IMR-90 (cell line): ENCODE data around the gene ADAMTSL2. TPM values are rescaled to one million over a fixed set of nuclear protein-coding genes. Genes with fewer than 3 reads are reported as not detected.

Experiments used
- ATAC-seq: fragments of 200-7000 bp; cut with Tn5 transposase; 2 replicates; pipeline ENCODE4 v1.9.1; 2020; ENCODE audit warnings: low read depth, mild to moderate bottlenecking, moderate library complexity
- BruUV-seq: library from RNA; stranded (reverse); fragments of 400-500 nt; replicated peaks from 2 replicates; lab custom pipeline; 2021; lab: Mats Ljungman, UMichigan
- CTCF ChIA-PET: fragments of 300-600 bp; formaldehyde crosslinking; extraction: SDS; loops from one replicate; lab custom pipeline; 2021; ENCODE audit warnings: antibody characterized with exemption; lab: Yijun Ruan, JAX
- POLR2A ChIA-PET: fragments of 300-600 bp; sonication (Branson Sonifier 250); formaldehyde crosslinking; loops from one replicate; lab custom pipeline; 2022; ENCODE audit warnings: antibody characterized with exemption; ENCODE audit not compliant: unreplicated experiment; lab: Charles Lee
- DNase-seq: peaks from one replicate; pipeline ENCODE4 v3.0.0; 2013
- H2AFZ ChIP-seq: replicated peaks from 2 replicates; pipeline ENCODE3; 2013; ENCODE audit warnings: low read length, mild to moderate bottlenecking; ENCODE audit not compliant: poor library complexity
- H2AK5ac ChIP-seq: 2 replicates; pipeline ENCODE4 v1.6.1; 2013; ENCODE audit warnings: low read depth, low read length, inconsistent platforms
- H2AK9ac ChIP-seq: replicated peaks from 2 replicates; pipeline ENCODE3; 2013; ENCODE audit warnings: mild to moderate bottlenecking, low read depth, low read length, moderate library complexity; ENCODE audit not compliant: poor library complexity
- H2BK120ac ChIP-seq: 2 replicates; pipeline ENCODE4 v1.6.1; 2013; ENCODE audit warnings: low read depth, low read length, inconsistent platforms
- H2BK15ac ChIP-seq: 3 replicates; pipeline ENCODE4 v1.6.1; 2013; ENCODE audit warnings: low read depth, low read length, inconsistent platforms
- H2BK20ac ChIP-seq: 2 replicates; pipeline ENCODE4 v1.6.1; 2013; ENCODE audit warnings: low read depth, mild to moderate bottlenecking, inconsistent platforms, low read length, moderate library complexity
- H2BK5ac ChIP-seq: 2 replicates; pipeline ENCODE4 v1.6.1; 2013; ENCODE audit warnings: mild to moderate bottlenecking, low read depth, low read length, inconsistent platforms; ENCODE audit not compliant: poor library complexity, severe bottlenecking
- H3K14ac ChIP-seq: replicated peaks from 2 replicates; pipeline ENCODE4 v1.6.1; 2013; ENCODE audit warnings: low read depth, low read length, inconsistent platforms
- H3K18ac ChIP-seq: 2 replicates; pipeline ENCODE4 v1.6.1; 2013; ENCODE audit warnings: low read depth, low read length, control low read depth
- H3K23ac ChIP-seq: 2 replicates; pipeline ENCODE4 v1.6.1; 2013; ENCODE audit warnings: low read depth, low read length, inconsistent platforms
- H3K27ac ChIP-seq: 2 replicates; pipeline ENCODE4 v1.5.1; 2013; ENCODE audit warnings: mild to moderate bottlenecking, control low read depth, low read length; ENCODE audit not compliant: insufficient read depth
- H3K27me3 ChIP-seq: 2 replicates; pipeline ENCODE4 v1.6.1; 2013; ENCODE audit warnings: low read length; ENCODE audit not compliant: control insufficient read depth, insufficient read depth
- H3K36me3 ChIP-seq: 2 replicates; pipeline ENCODE4 v1.6.1; 2013; ENCODE audit warnings: low read length, mixed read lengths; ENCODE audit not compliant: control insufficient read depth, insufficient read depth
- H3K4ac ChIP-seq: 2 replicates; pipeline ENCODE4 v1.6.1; 2013; ENCODE audit warnings: low read depth, low read length, inconsistent platforms
- H3K4me1 ChIP-seq: 2 replicates; pipeline ENCODE4 v1.6.1; 2013; ENCODE audit warnings: low read length, mixed read lengths; ENCODE audit not compliant: control insufficient read depth, insufficient read depth
- H3K4me2 ChIP-seq: 2 replicates; pipeline ENCODE4 v1.6.1; 2013; ENCODE audit warnings: low read depth, mild to moderate bottlenecking, control low read depth, low read length, moderate library complexity
- H3K4me3 ChIP-seq: 2 replicates; pipeline ENCODE4 v1.5.1; 2013; ENCODE audit warnings: low read depth, mild to moderate bottlenecking, control low read depth, low read length, moderate library complexity; ENCODE audit not compliant: insufficient read depth
- H3K56ac ChIP-seq: 2 replicates; pipeline ENCODE4 v1.6.1; 2013; ENCODE audit warnings: low read length, inconsistent platforms; ENCODE audit not compliant: insufficient read depth; ENCODE audit errors: extremely low read depth
- H3K79me1 ChIP-seq, 2 experiments: 2 replicates each; pipeline ENCODE4 v1.6.1; 2013; ENCODE audit warnings: low read length in 2 of 2, inconsistent platforms in 1 of 2, low read depth in 1 of 2
- H3K9ac ChIP-seq: 2 replicates; pipeline ENCODE4 v1.6.1; 2013; ENCODE audit warnings: low read depth, low read length, control low read depth
- H3K9me1 ChIP-seq: 2 replicates; pipeline ENCODE4 v1.6.1; 2013; ENCODE audit warnings: low read length, inconsistent platforms; ENCODE audit not compliant: insufficient read depth
- H3K9me3 ChIP-seq: 2 replicates; pipeline ENCODE4 v1.6.1; 2013; ENCODE audit warnings: low read length; ENCODE audit not compliant: control insufficient read depth, insufficient read depth
- H4K20me1 ChIP-seq: 2 replicates; pipeline ENCODE4 v1.6.1; 2013; ENCODE audit warnings: low read length, inconsistent platforms; ENCODE audit not compliant: insufficient read depth
- H4K5ac ChIP-seq: 2 replicates; pipeline ENCODE4 v1.6.1; 2013; ENCODE audit warnings: mild to moderate bottlenecking, low read depth, low read length, control low read depth
- H4K8ac ChIP-seq, 2 experiments: 2 replicates each; pipeline ENCODE4 v1.6.1; 2013; ENCODE audit warnings: low read depth in 2 of 2, low read length in 2 of 2, control low read depth in 1 of 2, inconsistent platforms in 1 of 2
- H4K91ac ChIP-seq: 2 replicates; pipeline ENCODE4 v1.6.1; 2013; ENCODE audit warnings: low read depth, low read length, inconsistent platforms; ENCODE audit not compliant: insufficient read depth
- CEBPB ChIP-seq: IDR thresholded peaks from 2 replicates; pipeline ENCODE4 v1.6.1; 2012; ENCODE audit warnings: low read depth, low read length, improper control_type of control experiment
- CHD1 ChIP-seq: IDR thresholded peaks from 2 replicates; pipeline ENCODE4 v1.6.1; 2012; ENCODE audit warnings: low read depth, low read length, improper control_type of control experiment
- FOS ChIP-seq: fragments of 150-350 bp; IDR thresholded peaks from 2 replicates; pipeline ENCODE4 v1.6.1; 2016; ENCODE audit warnings: low read depth, low read length
- MAFK ChIP-seq: IDR thresholded peaks from 2 replicates; pipeline ENCODE4 v1.6.1; 2012; ENCODE audit warnings: low read depth, low read length, improper control_type of control experiment
- MAZ ChIP-seq: IDR thresholded peaks from 2 replicates; pipeline ENCODE4 v1.6.1; 2012; ENCODE audit warnings: low read depth, mild to moderate bottlenecking, low read length, improper control_type of control experiment, moderate library complexity, borderline replicate concordance
- POLR2A ChIP-seq: IDR thresholded peaks from 2 replicates; pipeline ENCODE4 v1.6.1; 2012; ENCODE audit warnings: mild to moderate bottlenecking, low read depth, low read length
- RAD21 ChIP-seq: IDR thresholded peaks from 2 replicates; pipeline ENCODE4 v1.6.1; 2012; ENCODE audit warnings: low read length, improper control_type of control experiment
- RCOR1 ChIP-seq: IDR thresholded peaks from 2 replicates; pipeline ENCODE4 v1.6.1; 2012; ENCODE audit warnings: mild to moderate bottlenecking, low read length, improper control_type of control experiment; ENCODE audit not compliant: insufficient replicate concordance
- SMC3 ChIP-seq: fragments of 150-350 bp; IDR thresholded peaks from 2 replicates; pipeline ENCODE4 v1.6.1; 2016; ENCODE audit warnings: low read depth, mild to moderate bottlenecking, antibody characterized with exemption, low read length, moderate library complexity
- WGBS, 2 experiments: methylation state at CpG; one replicate each; pipeline versions ENCODE4 v1.1.5 to v1.1.7; 2013; ENCODE audit warnings: missing lambda C conversion rate in 2 of 2; ENCODE audit not compliant: insufficient read length in 1 of 2; ENCODE audit errors: extremely low coverage in 2 of 2; 5-methylcytosine and 5-hydroxymethylcytosine counted together
- dilution Hi-C: fragments of 300-500 bp; cut with HindIII; formaldehyde crosslinking; loops from one replicate; pipeline ENCODE4 v1.14.3; 2018; ENCODE audit warnings: low sequenced_read_pairs; ENCODE audit not compliant: unreplicated experiment
- in situ Hi-C: fragments of 300-500 bp; cut with MboI; formaldehyde crosslinking; loops from 3 replicates; pipeline ENCODE4 v1.14.3; 2019; ENCODE audit warnings: low sequenced_read_pairs, inconsistent platforms, mixed read lengths
- intact Hi-C: fragments of 100-400 bp; cut with micrococcal nuclease; formaldehyde crosslinking; loops from 2 replicates; pipeline ENCODE4 v1.10.0; 2022
- polyA plus RNA-seq, 3 experiments: library from polyadenylated mRNA; depleted of rRNA; stranded (reverse); fragments of >200 nt; gene quantifications; 2 replicates each; pipeline ENCODE4 v1.2.3, GENCODE V29; 2012; ENCODE audit warnings: low replicate concordance in 1 of 3
- total RNA-seq: library from RNA; depleted of rRNA; stranded (reverse); fragments of >200 nt; gene quantifications from 2 replicates; pipeline ENCODE4 v1.2.3, GENCODE V29; 2012
- TF ChIP-seq, protein P1 (sequence below): fragments of 150-350 bp; IDR thresholded peaks from 2 replicates; pipeline ENCODE4 v1.6.1; 2016; ENCODE audit warnings: low read depth, mild to moderate bottlenecking, low read length, moderate library complexity, borderline replicate concordance
- TF ChIP-seq, protein P2 (sequence below): conservative IDR thresholded peaks from 2 replicates; pipeline ENCODE4 v1.5.1; 2012; ENCODE audit warnings: mild to moderate bottlenecking, low read depth, low read length, improper control_type of control experiment
- TF ChIP-seq, protein P3 (sequence below): fragments of 150-350 bp; IDR thresholded peaks from 2 replicates; pipeline ENCODE4 v1.6.1; 2017; ENCODE audit warnings: mild to moderate bottlenecking, antibody characterized with exemption, low read length, low read depth

ADAMTSL2 gene
- total and polyA plus RNA-seq, 2 of the 4 experiments (the other 2 are of a cell fraction) = not detected

DNA sequence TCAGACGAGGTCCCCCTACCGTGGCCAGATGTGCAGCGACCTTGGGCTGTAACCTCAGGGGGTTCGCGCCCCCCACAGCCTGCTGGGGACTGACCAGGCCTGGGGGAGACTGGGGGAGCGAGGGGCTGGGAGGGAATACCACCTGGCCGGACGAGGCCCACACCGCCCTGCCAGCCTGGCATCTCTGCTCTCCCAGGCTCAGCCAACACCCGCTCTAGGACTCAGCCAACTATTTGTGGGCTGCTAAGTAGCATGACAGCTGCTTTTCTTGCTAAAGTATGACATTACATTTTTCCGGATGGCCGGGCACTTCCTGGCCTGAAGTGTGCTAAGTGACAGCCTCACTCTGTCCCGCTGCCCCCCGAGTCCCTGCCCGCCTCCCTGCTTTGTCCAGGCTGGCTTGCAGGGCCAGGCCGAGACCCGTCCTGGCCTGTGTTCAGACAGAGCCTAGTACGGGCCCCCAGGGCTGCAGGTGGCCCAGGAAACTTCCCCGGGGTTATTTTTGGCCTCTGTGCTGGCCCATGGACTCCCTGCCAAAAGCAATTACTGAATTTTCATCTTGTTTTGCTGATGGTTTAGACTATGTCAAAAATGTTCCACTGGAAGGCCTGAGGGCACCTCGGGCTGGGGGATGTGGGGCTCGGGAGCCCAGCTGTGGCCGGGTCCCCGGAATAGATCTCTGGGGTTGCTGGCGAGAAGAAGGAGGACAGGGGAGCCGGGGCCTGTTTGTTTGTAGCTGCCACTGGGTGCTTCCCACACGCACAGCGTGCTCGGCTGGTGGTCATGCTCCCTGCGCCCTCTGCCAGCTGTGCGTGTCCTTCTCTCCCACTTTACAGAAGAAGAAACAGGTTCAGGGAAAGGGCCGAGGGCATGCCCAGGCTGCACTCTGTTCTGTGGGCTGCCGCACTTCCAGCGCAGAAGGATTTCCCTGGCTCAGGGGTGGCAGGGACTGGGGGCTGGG is 42.2 kb upstream of the ADAMTSL2 start:
- H3K23ac ChIP-seq = no peak overlapping the region
- no peaks in the 10 kb centered on the region for H3K36me3 ChIP-seq
- H2BK15ac ChIP-seq = no peak overlapping the region
- in situ Hi-C loops (loop anchor here (25.0 kb wide), 1 partner anchor 455 kb away; the partner anchor contains the start of gene GTF3C5), dilution Hi-C loops (no loop called here), intact Hi-C loops (no loop called here)
- no peak overlapping the region for H3K4ac ChIP-seq
- 41% methylated on average over 24 of the region's 33 CpGs; no CpG with 5 or more reads in 1 of the 2 experiments for whole genome bisulfite sequencing, 2 experiments
- no peak overlapping the region for H4K8ac ChIP-seq
- H3K9ac ChIP-seq = no peak overlapping the region
- no peak overlapping the region for H4K5ac ChIP-seq
- no peak overlapping the region for H3K14ac ChIP-seq
- DNase-seq (no peak), ATAC-seq (peak; percentile 31)
- TF ChIP-seq RAD21 = no peak
- TF ChIP-seq, protein P1, sequence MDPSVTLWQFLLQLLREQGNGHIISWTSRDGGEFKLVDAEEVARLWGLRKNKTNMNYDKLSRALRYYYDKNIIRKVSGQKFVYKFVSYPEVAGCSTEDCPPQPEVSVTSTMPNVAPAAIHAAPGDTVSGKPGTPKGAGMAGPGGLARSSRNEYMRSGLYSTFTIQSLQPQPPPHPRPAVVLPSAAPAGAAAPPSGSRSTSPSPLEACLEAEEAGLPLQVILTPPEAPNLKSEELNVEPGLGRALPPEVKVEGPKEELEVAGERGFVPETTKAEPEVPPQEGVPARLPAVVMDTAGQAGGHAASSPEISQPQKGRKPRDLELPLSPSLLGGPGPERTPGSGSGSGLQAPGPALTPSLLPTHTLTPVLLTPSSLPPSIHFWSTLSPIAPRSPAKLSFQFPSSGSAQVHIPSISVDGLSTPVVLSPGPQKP = no peak
- TF ChIP-seq, protein P2, sequence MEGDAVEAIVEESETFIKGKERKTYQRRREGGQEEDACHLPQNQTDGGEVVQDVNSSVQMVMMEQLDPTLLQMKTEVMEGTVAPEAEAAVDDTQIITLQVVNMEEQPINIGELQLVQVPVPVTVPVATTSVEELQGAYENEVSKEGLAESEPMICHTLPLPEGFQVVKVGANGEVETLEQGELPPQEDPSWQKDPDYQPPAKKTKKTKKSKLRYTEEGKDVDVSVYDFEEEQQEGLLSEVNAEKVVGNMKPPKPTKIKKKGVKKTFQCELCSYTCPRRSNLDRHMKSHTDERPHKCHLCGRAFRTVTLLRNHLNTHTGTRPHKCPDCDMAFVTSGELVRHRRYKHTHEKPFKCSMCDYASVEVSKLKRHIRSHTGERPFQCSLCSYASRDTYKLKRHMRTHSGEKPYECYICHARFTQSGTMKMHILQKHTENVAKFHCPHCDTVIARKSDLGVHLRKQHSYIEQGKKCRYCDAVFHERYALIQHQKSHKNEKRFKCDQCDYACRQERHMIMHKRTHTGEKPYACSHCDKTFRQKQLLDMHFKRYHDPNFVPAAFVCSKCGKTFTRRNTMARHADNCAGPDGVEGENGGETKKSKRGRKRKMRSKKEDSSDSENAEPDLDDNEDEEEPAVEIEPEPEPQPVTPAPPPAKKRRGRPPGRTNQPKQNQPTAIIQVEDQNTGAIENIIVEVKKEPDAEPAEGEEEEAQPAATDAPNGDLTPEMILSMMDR = no peak
- no peak for TF ChIP-seq POLR2A
- TF ChIP-seq CEBPB = no peak
- TF ChIP-seq MAFK = no peak
- no peak for TF ChIP-seq MAZ
- TF ChIP-seq FOS = no peak
- TF ChIP-seq, protein P3, sequence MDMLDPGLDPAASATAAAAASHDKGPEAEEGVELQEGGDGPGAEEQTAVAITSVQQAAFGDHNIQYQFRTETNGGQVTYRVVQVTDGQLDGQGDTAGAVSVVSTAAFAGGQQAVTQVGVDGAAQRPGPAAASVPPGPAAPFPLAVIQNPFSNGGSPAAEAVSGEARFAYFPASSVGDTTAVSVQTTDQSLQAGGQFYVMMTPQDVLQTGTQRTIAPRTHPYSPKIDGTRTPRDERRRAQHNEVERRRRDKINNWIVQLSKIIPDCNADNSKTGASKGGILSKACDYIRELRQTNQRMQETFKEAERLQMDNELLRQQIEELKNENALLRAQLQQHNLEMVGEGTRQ = no peak
- TF ChIP-seq SMC3 = no peak
- TF ChIP-seq RCOR1 = no peak
- TF ChIP-seq CHD1 = no peak
- no TSS peak for BruUV-seq
- peak overlapping the region; percentile 39 for H2AFZ ChIP-seq
- H2BK120ac ChIP-seq = no peak overlapping the region
- H2AK5ac ChIP-seq = no peak overlapping the region
- H3K27me3 ChIP-seq = peaks cover 44% of the 10 kb centered on the region
- ChIA-PET POLR2A (no interaction called here), CTCF (no interaction called here)
- no peak overlapping the region for H2BK20ac ChIP-seq
- H3K4me2 ChIP-seq = no peak overlapping the region
- no peak overlapping the region for H2AK9ac ChIP-seq
- H3K79me1 ChIP-seq = no peaks in the 10 kb centered on the region
- 0 out of 2 replicates have a peak, but pooled peaks cover 5% of the 10 kb centered on the region for H4K20me1 ChIP-seq
- H3K9me1 ChIP-seq = peaks cover 5% of the 10 kb centered on the region; the same call in 1 of the 2 replicates
- H3K4me1 ChIP-seq = peaks cover 4% of the 10 kb centered on the region; the same call in 1 of the 2 replicates
- H3K4me3 ChIP-seq = no peak overlapping the region
- H3K27ac ChIP-seq = no peak overlapping the region
- no peak overlapping the region for H3K18ac ChIP-seq
- no peak overlapping the region for H3K56ac ChIP-seq
- no peak overlapping the region for H4K91ac ChIP-seq
- H3K9me3 ChIP-seq = no peaks in the 10 kb centered on the region
- no peak overlapping the region for H2BK5ac ChIP-seq
